Caco-2 (cell line): Measurements from ENCODE around the gene ZNF335. TPM values are rescaled to one million over a fixed set of nuclear protein-coding genes. Genes with fewer than 3 reads are reported as not detected.

Experiments
- BruUV-seq: library from RNA; stranded (reverse); fragments of 400-500 nt; replicated peaks from 2 replicates; lab custom pipeline; 2021; lab: Mats Ljungman, UMichigan
- CTCF ChIA-PET: fragments of 300-600 bp; sonication (Branson Sonifier 250); formaldehyde crosslinking; loops from one replicate; lab custom pipeline; 2022; ENCODE audit warnings: antibody characterized with exemption; lab: Charles Lee
- POLR2A ChIA-PET: fragments of 300-600 bp; sonication (Branson Sonifier 250); formaldehyde crosslinking; loops from one replicate; lab custom pipeline; 2022; ENCODE audit warnings: antibody characterized with exemption; lab: Charles Lee
- DNase-seq, 2 experiments: peaks; one replicate each; pipeline versions ENCODE4 v3.0.0 to v3.0.0-alpha.2; 2020 to 2022
- H3K27me3 ChIP-seq: replicated peaks from 2 replicates; pipeline ENCODE4 v1.6.0; 2011; ENCODE audit warnings: low read length; ENCODE audit not compliant: control insufficient read depth, insufficient read depth
- H3K36me3 ChIP-seq: 2 replicates; pipeline ENCODE4 v1.5.1; 2011; ENCODE audit warnings: low read length; ENCODE audit not compliant: control insufficient read depth, insufficient read depth
- H3K4me1 ChIP-seq: fragments of 250-450 bp; sonication (Bioruptor Pico); 2 replicates; pipeline ENCODE4 v1.5.1; 2020; ENCODE audit warnings: mild to moderate bottlenecking
- H3K4me3 ChIP-seq: 2 replicates; pipeline ENCODE4 v1.5.1; 2011; ENCODE audit warnings: low read depth, mild to moderate bottlenecking, control low read depth, low read length
- H3K9me3 ChIP-seq: fragments of 250-450 bp; sonication (Bioruptor Pico); 2 replicates; pipeline ENCODE4 v1.5.1; 2020; ENCODE audit warnings: mild to moderate bottlenecking, moderate library complexity
- H3K27ac Mint-ChIP-seq: one replicate; pipeline ENCODE4 v1.8.0; 2022; ENCODE audit warnings: mixed read lengths; ENCODE audit not compliant: unreplicated experiment
- H3K27me3 Mint-ChIP-seq: one replicate; pipeline ENCODE4 v1.8.0; 2022; ENCODE audit warnings: mixed read lengths; ENCODE audit not compliant: insufficient read depth, unreplicated experiment
- H3K36me3 Mint-ChIP-seq: one replicate; pipeline ENCODE4 v1.8.0; 2022; ENCODE audit warnings: mild to moderate bottlenecking, mixed read lengths; ENCODE audit not compliant: insufficient read depth, unreplicated experiment
- H3K4me1 Mint-ChIP-seq: one replicate; pipeline ENCODE4 v1.8.0; 2022; ENCODE audit warnings: low read depth, mixed read lengths; ENCODE audit not compliant: unreplicated experiment
- H3K4me3 Mint-ChIP-seq: one replicate; pipeline ENCODE4 v1.8.0; 2022; ENCODE audit warnings: mild to moderate bottlenecking, moderate library complexity, mixed read lengths; ENCODE audit not compliant: unreplicated experiment
- H3K9me3 Mint-ChIP-seq: one replicate; pipeline ENCODE4 v1.8.0; 2022; ENCODE audit warnings: mixed read lengths; ENCODE audit not compliant: unreplicated experiment
- intact Hi-C: fragments of 100-400 bp; cut with micrococcal nuclease; formaldehyde crosslinking; loops from one replicate; pipeline ENCODE4 v1.10.0; 2022; ENCODE audit not compliant: unreplicated experiment
- total RNA-seq: library from RNA; stranded (reverse); gene quantifications from 2 replicates; pipeline ENCODE4 v1.2.3, GENCODE V29; 2022
- TF ChIP-seq, protein P1 (sequence below), 2 experiments: fragments of 200-600 bp in 1 of 2; IDR thresholded peaks; 1 replicate in 1 of 2; 2 replicates in 1 of 2; pipeline versions ENCODE4 v1.5.1 to v1.8.0; 2011 to 2022; ENCODE audit warnings: antibody characterized with exemption in 1 of 2, control low read depth in 1 of 2, inconsistent platforms in 1 of 2, low read depth in 1 of 2, low read length in 1 of 2, mild to moderate bottlenecking in 1 of 2, moderate library complexity in 1 of 2; ENCODE audit not compliant: insufficient read depth in 1 of 2, severe bottlenecking in 1 of 2, unreplicated experiment in 1 of 2

Gene ZNF335
- total RNA-seq, 1 experiment from 2014 or later: 35.1 TPM

GRCh38 chr20:45970646-45971424 is 1.2 kb downstream of the ZNF335 start:
- ChIA-PET POLR2A (interaction anchor here (1.1 to 2.9 kb wide), 5 partner anchors 16 to 394 kb away, joined by 3 to 14 read pairs (median 4); partner anchors contain the start of genes PCIF1 and ZSWIM1), CTCF (interaction anchor here (0.6 to 5.5 kb wide), 22 partner anchors 10 to 1013 kb away, joined by 3 to 63 read pairs (median 5); partner anchors contain the start of genes PCIF1 and ZSWIM1)
- H3K9me3 ChIP-seq: no peaks in the 10 kb centered on the region
- peaks cover 41% of the 10 kb centered on the region for H3K36me3 Mint-ChIP-seq
- H3K4me1 ChIP-seq: peaks cover 7% of the 10 kb centered on the region; the same call in 1 of the 2 replicates
- H3K4me3 Mint-ChIP-seq: peak overlapping the region; percentile 80
- peak overlapping the region; percentile 81 for H3K27ac Mint-ChIP-seq
- H3K4me1 Mint-ChIP-seq: peaks cover 13% of the 10 kb centered on the region
- intact Hi-C loops: loop anchor here (1.0 to 5.0 kb wide), 3 partner anchors 36 to 159 kb away; partner anchors contain the start of gene UBE2C
- no peaks in the 10 kb centered on the region for H3K9me3 Mint-ChIP-seq
- no peaks in the 10 kb centered on the region for H3K27me3 ChIP-seq
- DNase-seq: peak; percentile 55 to 65
- BruUV-seq: no TSS peak
- H3K27me3 Mint-ChIP-seq: peaks cover under 1% of the 10 kb centered on the region
- H3K36me3 ChIP-seq: peaks cover 8% of the 10 kb centered on the region
- TF ChIP-seq, protein P1, sequence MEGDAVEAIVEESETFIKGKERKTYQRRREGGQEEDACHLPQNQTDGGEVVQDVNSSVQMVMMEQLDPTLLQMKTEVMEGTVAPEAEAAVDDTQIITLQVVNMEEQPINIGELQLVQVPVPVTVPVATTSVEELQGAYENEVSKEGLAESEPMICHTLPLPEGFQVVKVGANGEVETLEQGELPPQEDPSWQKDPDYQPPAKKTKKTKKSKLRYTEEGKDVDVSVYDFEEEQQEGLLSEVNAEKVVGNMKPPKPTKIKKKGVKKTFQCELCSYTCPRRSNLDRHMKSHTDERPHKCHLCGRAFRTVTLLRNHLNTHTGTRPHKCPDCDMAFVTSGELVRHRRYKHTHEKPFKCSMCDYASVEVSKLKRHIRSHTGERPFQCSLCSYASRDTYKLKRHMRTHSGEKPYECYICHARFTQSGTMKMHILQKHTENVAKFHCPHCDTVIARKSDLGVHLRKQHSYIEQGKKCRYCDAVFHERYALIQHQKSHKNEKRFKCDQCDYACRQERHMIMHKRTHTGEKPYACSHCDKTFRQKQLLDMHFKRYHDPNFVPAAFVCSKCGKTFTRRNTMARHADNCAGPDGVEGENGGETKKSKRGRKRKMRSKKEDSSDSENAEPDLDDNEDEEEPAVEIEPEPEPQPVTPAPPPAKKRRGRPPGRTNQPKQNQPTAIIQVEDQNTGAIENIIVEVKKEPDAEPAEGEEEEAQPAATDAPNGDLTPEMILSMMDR (IDR thresholded peaks at IDR 0.05; ENCODE audit: insufficient read depth in 1 of 2, low read depth in 1 of 2, low read length in 1 of 2, severe bottlenecking in 1 of 2, unreplicated experiment in 1 of 2): no peak
- H3K4me3 ChIP-seq: peak overlapping the region; percentile 54

DNA sequence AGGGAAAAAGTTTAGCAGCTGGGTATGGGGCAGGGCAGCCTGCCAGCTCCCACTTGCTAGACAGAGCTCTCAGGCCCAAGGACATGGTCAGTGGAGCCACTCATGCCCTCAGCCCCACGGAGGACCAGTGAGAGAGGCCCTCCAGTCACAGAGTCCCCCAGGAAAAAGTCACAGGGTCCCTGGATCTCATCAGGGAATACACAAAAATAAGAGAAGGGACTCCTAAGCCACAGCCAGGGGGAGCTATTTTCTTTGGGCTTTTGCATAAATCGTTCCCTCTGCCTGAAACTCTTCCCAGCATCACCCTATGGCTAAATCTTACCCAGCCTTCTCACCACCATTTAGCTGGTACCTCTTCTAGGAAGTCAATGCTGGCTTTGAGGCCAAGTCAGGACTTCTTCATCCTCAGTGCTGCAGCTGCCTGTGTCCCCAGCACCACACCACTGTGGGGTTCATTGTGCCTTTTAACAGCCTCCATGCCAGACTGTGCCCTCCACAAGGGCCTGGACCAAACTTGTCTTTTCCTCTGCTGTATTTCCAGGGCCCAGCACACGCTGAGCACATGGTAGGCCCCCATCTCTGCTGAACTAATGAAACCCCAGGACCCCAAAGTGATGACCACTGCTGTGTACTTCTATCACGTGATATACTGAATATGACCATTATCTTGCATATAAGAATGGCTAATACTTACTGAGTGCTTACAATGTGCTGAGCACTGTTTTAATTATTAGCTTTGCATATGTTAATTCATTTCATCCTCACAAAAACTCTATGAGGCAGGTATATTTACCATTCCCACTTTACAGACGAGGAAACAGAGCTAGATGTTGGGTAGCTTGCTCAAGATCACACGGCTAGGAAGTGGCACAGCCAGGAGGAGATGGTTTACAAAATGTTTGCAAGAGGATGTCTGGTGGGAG is 2.0 kb downstream of the ZNF335 start:
- Histone ChIP-seq H3K36me3 (peaks cover 10% of the 10 kb centered on the region), H3K4me3 (peak overlapping the region; percentile 54), H3K4me1 (peaks cover 7% of the 10 kb centered on the region; the same call in 1 of the 2 replicates), H3K27me3 (no peaks in the 10 kb centered on the region), H3K9me3 (no peaks in the 10 kb centered on the region)
- Mint-ChIP-seq H3K27ac (peak overlapping the region; percentile 81), H3K36me3 (peaks cover 49% of the 10 kb centered on the region), H3K27me3 (no peaks in the 10 kb centered on the region), H3K4me1 (peaks cover 13% of the 10 kb centered on the region), H3K4me3 (peak overlapping the region; percentile 80), H3K9me3 (no peaks in the 10 kb centered on the region)
- ChIA-PET CTCF (interaction anchor here (0.5 to 5.5 kb wide), 35 partner anchors 10 to 468 kb away, joined by 3 to 63 read pairs (median 4); partner anchors contain the start of genes PCIF1 and ZSWIM1), POLR2A (interaction anchor here (1.0 to 2.9 kb wide), 5 partner anchors 17 to 154 kb away, joined by 3 to 14 read pairs (median 4); partner anchors contain the start of genes PCIF1 and ZSWIM1)
- TF ChIP-seq, protein P1 (IDR thresholded peaks at IDR 0.05; ENCODE audit: insufficient read depth in 1 of 2, low read depth in 1 of 2, low read length in 1 of 2, severe bottlenecking in 1 of 2, unreplicated experiment in 1 of 2): peak; percentile 87 to 93
- DNase-seq: peak; percentile 74 to 77
- intact Hi-C loops: loop anchor here (5.0 kb wide), 2 partner anchors 42 to 158 kb away; partner anchors contain the start of gene UBE2C
- TSS peak; percentile 40 for BruUV-seq
